Muscle layer of colon (tissue), 2 donors: Measurements from ENCODE around the gene RPS21.

ENCODE experiments used
- H3K27ac ChIP-seq: one replicate; pipeline ENCODE4 v1.7.0; 2013; ENCODE audit warnings: low read depth, mild to moderate bottlenecking, low read length, moderate library complexity
- H3K27me3 ChIP-seq, 2 donors: one replicate each; pipeline ENCODE4 v1.7.0; 2013; ENCODE audit warnings: low read length in 2 of 2, mild to moderate bottlenecking in 2 of 2; ENCODE audit not compliant: insufficient read depth in 2 of 2, control insufficient read depth in 1 of 2
- H3K36me3 ChIP-seq: one replicate; pipeline ENCODE4 v1.7.0; 2013; ENCODE audit warnings: mild to moderate bottlenecking, low read length; ENCODE audit not compliant: insufficient read depth
- H3K4me1 ChIP-seq: one replicate; pipeline ENCODE4 v1.7.0; 2013; ENCODE audit warnings: mild to moderate bottlenecking, low read length; ENCODE audit not compliant: insufficient read depth
- H3K4me3 ChIP-seq, 2 donors: one replicate each; pipeline ENCODE4 v1.7.0; 2013; ENCODE audit warnings: low read length in 2 of 2, low read depth in 1 of 2, mild to moderate bottlenecking in 1 of 2, moderate library complexity in 1 of 2
- H3K9ac ChIP-seq: one replicate; pipeline ENCODE4 v1.7.0; 2013; ENCODE audit warnings: low read length
- H3K9me3 ChIP-seq: one replicate; pipeline ENCODE4 v1.7.0; 2013; ENCODE audit warnings: mild to moderate bottlenecking, low read length
- donor health status: abdominal sarcoma.
- donor health status: Adenocarcinoma of cecum.

The RPS21 gene

DNA sequence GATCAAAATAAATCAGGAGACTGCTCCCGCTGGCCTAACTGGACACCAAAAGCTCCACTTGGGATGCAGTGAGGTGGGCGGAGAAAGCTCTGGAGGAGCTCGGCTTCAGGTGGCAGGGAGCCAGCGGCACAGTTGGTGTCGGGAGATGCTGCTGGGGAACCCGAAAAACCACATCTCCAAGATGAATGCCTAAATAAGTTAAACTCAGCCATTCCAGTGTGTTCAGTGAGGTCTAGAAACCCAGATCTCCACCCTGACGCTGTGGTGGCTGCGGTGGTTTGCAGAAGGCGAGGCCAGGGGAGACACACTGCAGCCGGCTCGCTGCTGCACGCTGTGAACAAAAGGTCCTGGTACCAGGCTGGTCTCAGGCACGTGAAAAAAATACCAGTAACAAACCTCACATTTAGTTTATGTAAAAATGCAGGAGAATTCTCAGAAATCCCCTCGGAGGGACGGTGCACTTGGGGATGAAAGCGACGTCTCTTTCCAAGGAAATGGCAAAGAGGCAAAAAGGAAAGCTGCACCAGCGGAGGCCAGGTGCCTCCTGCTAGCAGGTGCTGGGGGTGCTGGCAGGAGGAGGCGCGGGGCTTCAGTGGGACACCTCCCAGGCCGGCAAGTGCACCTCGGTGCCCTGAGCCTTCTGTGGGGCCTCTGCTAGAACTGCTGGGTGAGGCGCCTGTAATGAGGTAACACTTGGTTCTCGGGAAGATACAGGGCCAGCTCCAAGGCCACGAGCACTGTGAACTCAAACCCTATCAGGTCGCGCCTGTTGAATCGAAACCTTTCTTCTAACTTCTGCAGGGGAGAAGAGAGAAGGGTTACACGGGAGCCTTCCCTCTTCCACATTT, 3.6 kb downstream of the RPS21 start:
- Histone ChIP-seq H3K27ac (no peak overlapping the region), H3K4me3 (no peak overlapping the region), H3K36me3 (peaks cover 26% of the 10 kb centered on the region), H3K4me1 (peaks cover 14% of the 10 kb centered on the region), H3K27me3 (no peaks in the 10 kb centered on the region), H3K9ac (no peak overlapping the region), H3K9me3 (no peaks in the 10 kb centered on the region)

DNA sequence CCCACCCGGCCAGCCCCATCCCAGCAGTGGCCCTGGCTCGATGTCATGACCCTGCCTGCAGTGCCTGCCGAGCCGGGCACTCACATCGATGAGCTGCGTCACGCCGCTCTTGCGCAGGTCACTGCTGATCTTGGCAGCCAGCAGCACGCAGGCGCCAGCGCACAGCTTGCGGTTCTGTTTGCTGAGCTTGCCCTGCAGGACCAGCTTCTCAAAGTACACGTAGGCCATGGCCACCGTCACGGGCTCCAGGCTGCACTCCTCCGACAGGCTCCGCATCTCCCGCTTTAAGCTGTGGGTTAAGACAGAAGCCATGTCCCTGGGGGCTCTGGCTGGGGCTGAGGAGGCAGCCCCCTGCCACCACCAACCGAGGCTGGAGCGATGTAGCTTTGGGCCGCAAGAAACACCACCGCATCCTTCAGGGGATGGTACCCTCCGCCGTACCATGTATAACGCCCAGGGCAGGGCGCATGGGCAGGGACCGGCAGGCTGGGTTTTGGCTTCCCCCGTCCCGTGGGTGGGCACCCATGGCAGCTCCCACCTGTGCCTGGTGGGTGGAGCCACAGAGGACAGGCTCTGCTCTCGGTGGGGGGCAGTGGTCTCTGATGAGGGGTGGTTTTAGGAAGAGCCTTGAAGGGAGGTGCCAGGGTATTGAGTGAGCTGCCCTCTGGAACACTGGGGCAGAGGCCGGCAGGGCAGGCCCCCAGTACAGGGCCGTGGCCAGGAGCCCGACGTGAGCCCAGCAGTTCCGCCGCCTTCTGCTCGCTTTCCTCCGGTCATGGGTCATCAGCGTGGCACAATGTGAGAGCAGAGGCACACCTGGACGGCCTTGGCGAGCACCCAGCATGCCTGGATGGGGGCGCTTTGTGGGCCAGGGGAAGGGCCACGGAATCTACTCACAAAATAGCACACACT, 4.5 kb downstream of the RPS21 start:
- no peak overlapping the region for H3K9ac ChIP-seq
- H3K27me3 ChIP-seq: no peaks in the 10 kb centered on the region
- peaks cover 26% of the 10 kb centered on the region for H3K36me3 ChIP-seq
- H3K27ac ChIP-seq: no peak overlapping the region
- H3K4me3 ChIP-seq: no peak overlapping the region
- H3K4me1 ChIP-seq: peaks cover 9% of the 10 kb centered on the region
- no peaks in the 10 kb centered on the region for H3K9me3 ChIP-seq

DNA sequence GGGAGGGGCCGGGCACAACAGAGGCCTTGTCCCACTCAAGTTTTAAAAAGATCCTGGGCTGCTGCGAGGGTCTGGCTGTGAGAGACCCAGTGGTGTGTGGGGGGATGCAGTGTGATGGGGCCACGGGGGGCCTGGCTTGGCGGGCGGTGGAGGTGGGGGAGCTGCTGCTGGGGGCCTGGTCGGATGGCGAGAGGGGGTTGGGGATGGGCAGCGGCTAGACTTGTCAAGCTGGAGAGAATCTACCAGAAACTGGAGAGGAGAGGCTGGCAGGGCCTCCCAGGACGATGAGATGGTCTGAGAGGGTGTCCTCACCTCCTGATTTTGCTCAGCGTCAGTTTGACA, 5.1 kb downstream of the RPS21 start:
- Histone ChIP-seq H3K9ac (no peak overlapping the region), H3K27ac (no peak overlapping the region), H3K4me1 (peaks cover 9% of the 10 kb centered on the region), H3K4me3 (no peak overlapping the region), H3K9me3 (no peaks in the 10 kb centered on the region), H3K27me3 (no peaks in the 10 kb centered on the region), H3K36me3 (peaks cover 26% of the 10 kb centered on the region)

DNA sequence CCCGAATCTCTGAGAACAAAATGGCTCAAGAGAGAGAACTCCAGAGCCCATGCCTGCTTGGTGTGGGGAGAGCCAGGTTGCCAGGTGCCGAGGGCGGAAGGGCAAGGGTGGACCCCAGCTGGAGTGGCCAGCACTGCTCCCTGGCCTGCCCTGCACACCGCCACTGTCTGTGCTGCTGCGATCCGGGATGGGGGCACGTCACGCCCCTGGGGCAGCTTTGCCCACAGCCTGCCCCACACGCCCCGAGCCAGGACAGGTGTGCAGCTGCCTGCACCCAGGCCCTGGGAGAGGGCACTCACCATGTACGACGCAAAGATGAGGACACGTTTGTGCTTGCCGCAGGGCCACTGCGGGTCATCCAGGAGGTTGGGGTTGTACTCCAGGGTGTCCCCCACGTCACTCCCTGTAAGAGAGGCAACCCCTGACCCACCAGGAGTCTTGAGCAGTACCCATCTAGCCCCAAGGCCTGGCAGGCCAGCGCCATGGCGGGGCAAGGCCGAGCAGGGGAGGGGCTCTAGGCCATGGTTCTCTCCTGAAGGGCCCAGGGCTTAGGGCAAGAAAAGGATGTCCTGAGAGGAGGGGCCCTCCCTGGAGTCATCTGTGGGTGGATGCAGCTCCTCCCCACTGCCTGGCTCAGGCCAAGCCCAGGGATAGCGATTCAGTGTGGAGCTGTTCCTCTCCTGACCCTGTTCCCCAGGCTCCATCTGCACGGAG, 5.9 kb downstream of the RPS21 start:
- Histone ChIP-seq H3K36me3 (peaks cover 26% of the 10 kb centered on the region), H3K4me3 (no peak overlapping the region), H3K9me3 (no peaks in the 10 kb centered on the region), H3K4me1 (peaks cover 4% of the 10 kb centered on the region), H3K27me3 (no peaks in the 10 kb centered on the region), H3K9ac (no peak overlapping the region), H3K27ac (no peak overlapping the region)

DNA sequence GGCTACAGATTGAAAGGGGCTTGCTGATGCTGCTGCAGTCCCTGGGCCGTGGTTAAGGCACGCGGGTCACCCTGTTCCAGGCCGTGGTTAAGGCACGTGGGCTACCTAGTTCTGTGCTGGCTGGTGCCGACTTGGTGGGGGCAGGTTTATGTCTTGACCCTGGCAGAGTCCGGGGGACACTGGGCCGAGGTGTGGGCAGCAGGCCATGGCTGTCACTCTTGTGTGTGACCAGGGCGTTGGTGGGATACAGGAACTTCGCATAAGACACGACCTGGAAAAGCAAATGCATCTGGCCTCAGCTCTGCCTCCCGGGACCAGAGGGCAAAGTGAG, 6.4 kb downstream of the RPS21 start:
- H3K27ac ChIP-seq: no peak overlapping the region
- H3K9ac ChIP-seq: no peak overlapping the region
- H3K4me3 ChIP-seq: no peak overlapping the region
- H3K27me3 ChIP-seq: no peaks in the 10 kb centered on the region
- H3K9me3 ChIP-seq: no peaks in the 10 kb centered on the region
- H3K4me1 ChIP-seq: no peaks in the 10 kb centered on the region
- peaks cover 26% of the 10 kb centered on the region for H3K36me3 ChIP-seq

DNA sequence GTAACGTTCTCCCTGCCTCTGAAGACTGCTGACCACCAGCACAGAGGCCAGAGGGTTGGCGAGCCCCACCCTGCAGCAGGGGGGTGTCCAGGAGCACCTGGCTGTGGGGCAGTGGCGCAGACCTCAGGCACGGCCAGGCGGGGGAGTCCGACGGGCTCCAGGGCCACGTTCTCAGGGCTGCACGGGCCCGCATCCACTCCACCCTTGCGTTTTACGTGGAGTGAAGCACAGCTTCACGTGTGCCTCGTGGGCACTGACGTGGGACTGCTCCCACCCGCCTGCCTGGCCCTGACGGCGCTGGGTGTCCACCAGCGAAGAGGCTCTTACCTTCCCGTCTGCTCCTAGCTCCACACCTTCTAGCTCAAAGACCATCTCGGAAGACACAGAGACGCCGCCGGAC, 6.9 kb downstream of the RPS21 start:
- Histone ChIP-seq H3K4me1 (no peaks in the 10 kb centered on the region), H3K36me3 (peaks cover 22% of the 10 kb centered on the region), H3K4me3 (no peak overlapping the region), H3K27ac (no peak overlapping the region), H3K9ac (no peak overlapping the region), H3K9me3 (no peaks in the 10 kb centered on the region), H3K27me3 (no peaks in the 10 kb centered on the region)

DNA sequence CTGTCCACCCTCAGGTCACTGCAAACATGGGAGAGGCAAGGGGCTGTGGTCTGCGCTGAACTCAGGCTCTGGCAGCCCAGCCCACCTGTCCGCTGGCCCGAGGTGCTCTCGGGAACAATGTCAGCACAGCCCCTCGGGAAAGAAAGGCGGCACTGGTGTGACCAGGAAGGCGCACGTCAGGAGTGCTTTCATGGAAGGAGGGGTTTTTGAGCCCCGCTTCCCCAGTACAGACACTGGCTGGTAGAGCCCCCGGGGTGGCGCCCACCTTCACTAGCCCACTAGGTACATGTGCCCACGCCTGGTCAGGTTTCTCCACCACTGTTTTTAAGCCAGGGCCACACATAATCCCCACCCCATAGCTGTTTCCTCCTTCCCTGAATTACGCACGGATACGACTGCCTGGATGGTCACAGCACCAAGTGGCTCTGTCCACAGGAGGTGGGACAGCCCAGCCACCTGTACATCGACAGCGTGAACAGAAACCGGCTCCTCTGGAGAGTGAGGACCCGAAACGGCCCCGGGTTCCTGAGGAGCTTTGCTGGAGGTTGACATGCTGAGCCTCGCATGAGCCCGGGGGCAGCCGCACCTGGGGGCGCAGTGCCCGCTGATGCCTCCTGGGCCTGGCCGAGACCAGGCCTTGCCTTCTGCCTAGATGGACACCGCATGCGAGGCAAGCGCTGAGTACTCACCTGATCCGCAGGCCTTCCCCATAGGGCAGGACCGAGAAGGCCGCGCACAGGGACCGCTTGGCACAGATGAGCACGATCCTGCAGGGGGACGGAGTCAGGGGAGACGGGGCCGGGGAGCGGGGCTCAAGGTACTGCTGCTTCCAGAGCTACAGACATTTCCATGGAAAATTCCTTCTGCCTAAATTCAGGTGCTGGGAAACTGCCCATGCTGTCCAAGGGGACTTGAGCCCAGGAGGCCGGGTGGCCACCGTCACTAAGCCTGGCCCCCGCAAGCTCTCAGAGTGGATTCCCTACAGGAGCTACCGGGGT, 7.6 kb downstream of the RPS21 start:
- no peaks in the 10 kb centered on the region for H3K9me3 ChIP-seq
- H3K4me3 ChIP-seq: no peak overlapping the region
- no peaks in the 10 kb centered on the region for H3K4me1 ChIP-seq
- no peak overlapping the region for H3K9ac ChIP-seq
- peaks cover 15% of the 10 kb centered on the region for H3K36me3 ChIP-seq
- no peaks in the 10 kb centered on the region for H3K27me3 ChIP-seq
- H3K27ac ChIP-seq: no peak overlapping the region

DNA sequence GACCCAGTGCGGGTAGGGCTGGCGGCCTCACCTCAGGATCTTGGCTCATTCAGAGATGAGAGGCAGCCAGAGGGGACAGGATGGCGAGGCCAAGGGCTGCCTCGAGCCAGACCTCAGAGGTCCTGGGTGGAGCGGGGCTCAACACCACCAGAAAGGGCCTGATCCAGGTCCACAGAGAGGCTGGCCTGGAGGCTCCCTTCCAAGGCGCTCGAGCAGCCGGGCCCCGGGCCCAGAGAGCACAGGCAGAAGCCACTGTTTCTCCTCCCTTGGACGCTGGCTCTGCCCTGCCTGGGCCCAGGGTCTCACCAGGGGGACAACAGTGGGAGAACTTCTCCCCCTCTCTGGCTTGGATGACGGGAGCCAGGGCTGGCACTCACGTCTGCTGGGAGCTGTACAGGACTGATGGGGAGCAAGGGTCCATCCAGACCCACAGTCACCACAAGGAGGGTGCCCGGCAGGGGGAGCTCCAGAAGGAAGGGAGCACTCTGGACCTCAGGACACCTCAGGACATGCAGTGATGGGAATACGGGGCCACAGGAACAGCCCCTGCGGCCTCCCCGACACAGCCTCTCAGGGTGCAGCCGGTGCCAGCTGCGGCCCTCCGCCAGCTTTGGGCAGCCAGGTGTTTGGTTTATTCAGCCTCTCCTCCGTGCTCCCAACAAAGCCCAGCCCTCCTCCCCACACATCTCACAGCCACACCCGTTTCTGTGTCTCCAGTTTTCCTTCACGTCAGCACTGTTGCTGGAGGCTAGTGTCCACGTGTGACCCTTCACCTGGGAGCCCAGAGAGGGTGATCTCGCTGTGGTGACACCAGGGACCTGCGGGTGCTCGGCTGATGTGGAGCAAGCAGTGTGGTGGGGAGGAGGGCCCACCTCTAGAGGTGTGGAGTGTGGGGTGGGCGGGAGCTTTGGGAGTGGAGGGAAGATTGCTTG, 8.7 kb downstream of the RPS21 start:
- Histone ChIP-seq H3K27me3 (no peaks in the 10 kb centered on the region), H3K9me3 (no peaks in the 10 kb centered on the region), H3K36me3 (peaks cover 8% of the 10 kb centered on the region), H3K4me1 (no peaks in the 10 kb centered on the region), H3K4me3 (no peak overlapping the region), H3K27ac (no peak overlapping the region), H3K9ac (no peak overlapping the region)

DNA sequence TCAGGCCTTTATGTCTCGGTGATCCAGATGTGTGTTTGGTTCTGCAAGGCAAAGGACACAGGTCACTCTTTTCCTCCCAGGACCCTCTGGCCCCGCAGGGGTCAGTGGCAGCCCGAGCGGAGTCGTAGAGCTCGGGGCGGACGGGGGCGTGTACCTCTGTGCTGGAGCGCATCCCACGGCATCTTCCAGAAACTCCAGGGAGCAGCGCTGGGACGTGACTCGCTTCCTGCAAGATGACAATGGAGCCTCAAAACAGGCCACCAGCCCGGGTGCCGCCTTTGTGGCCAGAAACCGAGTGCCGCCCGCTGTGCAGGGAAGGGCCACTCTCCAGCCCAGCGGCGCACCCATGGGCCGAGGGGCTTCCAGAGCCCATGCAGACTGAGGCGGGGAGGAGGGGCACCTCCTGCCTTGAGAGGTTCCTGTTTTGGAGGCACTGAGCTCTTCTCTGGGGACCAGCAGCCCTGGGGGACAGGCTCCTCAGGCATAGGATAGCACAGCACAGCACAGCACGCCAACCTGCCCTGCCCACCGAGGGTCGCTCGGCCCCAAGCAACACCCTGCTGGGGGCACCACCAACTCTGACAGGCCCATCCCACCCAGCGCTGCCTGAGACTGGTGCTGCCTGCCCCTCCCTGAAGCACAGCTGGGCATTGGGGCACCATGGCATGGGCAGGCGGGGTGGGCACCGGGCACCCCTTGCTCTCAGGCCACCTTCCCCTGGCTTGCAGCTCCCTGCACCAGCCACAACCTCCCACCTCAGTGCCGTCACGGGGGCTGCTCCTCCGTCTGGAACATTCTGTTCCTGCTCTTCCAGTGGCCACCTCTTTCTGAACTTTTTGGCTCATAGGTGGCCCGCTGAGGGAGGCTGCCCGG, 9.7 kb downstream of the RPS21 start:
- Histone ChIP-seq H3K9me3 (no peaks in the 10 kb centered on the region), H3K9ac (no peak overlapping the region), H3K27me3 (no peaks in the 10 kb centered on the region), H3K4me3 (no peak overlapping the region), H3K36me3 (peaks cover 8% of the 10 kb centered on the region), H3K27ac (no peak overlapping the region), H3K4me1 (no peaks in the 10 kb centered on the region)
